OCI-LY1 (cell line): ENCODE results near the gene MEGF6.

ENCODE experiments used
- H2AFZ ChIP-seq: fragments of 200-600 bp; sonication (generic), shearing (Covaris generic); 2 replicates; pipeline ENCODE4 v1.6.0; 2014; ENCODE audit warnings: antibody characterized with exemption, mild to moderate bottlenecking, low read length
- H3F3A ChIP-seq: fragments of 200-600 bp; sonication (generic), shearing (Covaris generic); 2 replicates; pipeline ENCODE4 v1.6.0; 2014; ENCODE audit warnings: mild to moderate bottlenecking, antibody characterized with exemption, low read length, moderate library complexity; ENCODE audit not compliant: insufficient read depth
- H3K27ac ChIP-seq: fragments of 200-600 bp; sonication (generic); 2 replicates; pipeline ENCODE4 v1.5.1; 2014; ENCODE audit warnings: low read length, mixed run types, mild to moderate bottlenecking, low read depth; ENCODE audit not compliant: poor library complexity, severe bottlenecking
- H3K27me3 ChIP-seq: fragments of 200-600 bp; sonication (generic); 2 replicates; pipeline ENCODE4 v1.6.0; 2014; ENCODE audit warnings: antibody characterized with exemption, mild to moderate bottlenecking, low read length, moderate library complexity; ENCODE audit not compliant: insufficient read depth
- H3K36me3 ChIP-seq: fragments of 200-600 bp; sonication (generic); 2 replicates; pipeline ENCODE4 v1.6.1; 2014; ENCODE audit warnings: mild to moderate bottlenecking, antibody characterized with exemption, low read length, moderate library complexity, mixed read lengths; ENCODE audit not compliant: insufficient read depth
- H3K4me1 ChIP-seq: fragments of 200-600 bp; sonication (generic); 2 replicates; pipeline ENCODE4 v1.5.1; 2014; ENCODE audit warnings: mild to moderate bottlenecking, low read length, moderate library complexity; ENCODE audit not compliant: insufficient read depth, severe bottlenecking
- H3K4me2 ChIP-seq: fragments of 200-600 bp; sonication (generic), shearing (Covaris generic); 2 replicates; pipeline ENCODE4 v1.6.1; 2014; ENCODE audit warnings: low read length
- H3K4me3 ChIP-seq: fragments of 200-600 bp; sonication (generic); 2 replicates; pipeline ENCODE4 v1.5.1; 2014; ENCODE audit warnings: low read length, low read depth, mild to moderate bottlenecking, mixed read lengths; ENCODE audit not compliant: poor library complexity, severe bottlenecking
- H3K79me2 ChIP-seq: fragments of 200-600 bp; shearing (Covaris generic); 2 replicates; pipeline ENCODE4 v1.6.1; 2016; ENCODE audit warnings: mixed run types, low read length, mixed read lengths; ENCODE audit not compliant: insufficient read depth
- H3K9ac ChIP-seq: fragments of 200-600 bp; sonication (generic), shearing (Covaris generic); 2 replicates; pipeline ENCODE4 v1.6.1; 2014; ENCODE audit warnings: mild to moderate bottlenecking, low read length, mixed read lengths
- H3K9me2 ChIP-seq: fragments of 200-600 bp; sonication (generic), shearing (Covaris generic); 2 replicates; pipeline ENCODE4 v1.6.1; 2014; ENCODE audit warnings: low read depth, mild to moderate bottlenecking, low read length, mixed read lengths
- H3K9me3 ChIP-seq: fragments of 200-600 bp; shearing (Covaris generic); 2 replicates; pipeline ENCODE4 v1.6.1; 2014; ENCODE audit warnings: low read length, mixed read lengths
- H4K20me1 ChIP-seq: fragments of 200-600 bp; sonication (generic), shearing (Covaris generic); 2 replicates; pipeline ENCODE4 v1.6.0; 2016; ENCODE audit warnings: mild to moderate bottlenecking, low read length; ENCODE audit not compliant: insufficient read depth
- EZH2 ChIP-seq: fragments of 200-600 bp; sonication (generic), shearing (Covaris generic); IDR thresholded peaks from 2 replicates; pipeline ENCODE4 v1.8.0; 2017; ENCODE audit warnings: borderline replicate concordance, mixed run types, mild to moderate bottlenecking, antibody characterized with exemption, low read length, moderate library complexity, mixed read lengths
- TF ChIP-seq, protein P1 (sequence below): fragments of 200-600 bp; sonication (generic), shearing (Covaris generic); IDR thresholded peaks from 2 replicates; pipeline ENCODE4 v1.5.1; 2017; ENCODE audit warnings: mild to moderate bottlenecking, antibody characterized with exemption, low read length, moderate library complexity, mixed read lengths

MEGF6 gene

DNA sequence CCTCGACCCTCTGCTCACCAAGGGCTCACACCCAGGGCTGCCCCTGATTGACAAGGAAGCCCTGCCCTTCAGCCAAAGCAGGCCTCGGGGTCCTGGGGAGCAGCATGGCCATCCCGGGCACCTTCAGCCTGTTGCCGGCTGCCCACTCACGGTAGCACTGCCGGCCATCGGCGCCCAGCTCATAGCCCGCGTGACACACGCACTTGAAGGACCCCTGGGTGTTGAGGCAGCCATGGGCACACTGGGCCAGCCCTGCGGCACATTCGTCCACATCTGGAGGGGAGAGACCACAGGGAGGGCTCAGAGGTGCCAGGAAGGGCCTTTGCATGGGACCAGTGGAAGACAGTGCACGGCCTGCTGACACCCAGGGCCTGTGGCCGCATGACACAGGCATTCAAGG, 99.5 kb downstream of the MEGF6 start:
- H2AFZ ChIP-seq = no peak overlapping the region
- H3K9ac ChIP-seq = no peak overlapping the region
- no peak for TF ChIP-seq EZH2
- TF ChIP-seq, protein P1, sequence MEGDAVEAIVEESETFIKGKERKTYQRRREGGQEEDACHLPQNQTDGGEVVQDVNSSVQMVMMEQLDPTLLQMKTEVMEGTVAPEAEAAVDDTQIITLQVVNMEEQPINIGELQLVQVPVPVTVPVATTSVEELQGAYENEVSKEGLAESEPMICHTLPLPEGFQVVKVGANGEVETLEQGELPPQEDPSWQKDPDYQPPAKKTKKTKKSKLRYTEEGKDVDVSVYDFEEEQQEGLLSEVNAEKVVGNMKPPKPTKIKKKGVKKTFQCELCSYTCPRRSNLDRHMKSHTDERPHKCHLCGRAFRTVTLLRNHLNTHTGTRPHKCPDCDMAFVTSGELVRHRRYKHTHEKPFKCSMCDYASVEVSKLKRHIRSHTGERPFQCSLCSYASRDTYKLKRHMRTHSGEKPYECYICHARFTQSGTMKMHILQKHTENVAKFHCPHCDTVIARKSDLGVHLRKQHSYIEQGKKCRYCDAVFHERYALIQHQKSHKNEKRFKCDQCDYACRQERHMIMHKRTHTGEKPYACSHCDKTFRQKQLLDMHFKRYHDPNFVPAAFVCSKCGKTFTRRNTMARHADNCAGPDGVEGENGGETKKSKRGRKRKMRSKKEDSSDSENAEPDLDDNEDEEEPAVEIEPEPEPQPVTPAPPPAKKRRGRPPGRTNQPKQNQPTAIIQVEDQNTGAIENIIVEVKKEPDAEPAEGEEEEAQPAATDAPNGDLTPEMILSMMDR = no peak
- H3K4me2 ChIP-seq = no peak overlapping the region
- H4K20me1 ChIP-seq = no peaks in the 10 kb centered on the region
- no peaks in the 10 kb centered on the region for H3F3A ChIP-seq
- H3K9me3 ChIP-seq = no peaks in the 10 kb centered on the region
- H3K27ac ChIP-seq = no peak overlapping the region
- H3K36me3 ChIP-seq = no peaks in the 10 kb centered on the region
- H3K4me3 ChIP-seq = no peak overlapping the region
- H3K4me1 ChIP-seq = no peaks in the 10 kb centered on the region
- H3K9me2 ChIP-seq = no peaks in the 10 kb centered on the region
- H3K79me2 ChIP-seq = no peaks in the 10 kb centered on the region
- H3K27me3 ChIP-seq = 0 out of 2 replicates have a peak, but pooled peaks cover 3% of the 10 kb centered on the region

DNA sequence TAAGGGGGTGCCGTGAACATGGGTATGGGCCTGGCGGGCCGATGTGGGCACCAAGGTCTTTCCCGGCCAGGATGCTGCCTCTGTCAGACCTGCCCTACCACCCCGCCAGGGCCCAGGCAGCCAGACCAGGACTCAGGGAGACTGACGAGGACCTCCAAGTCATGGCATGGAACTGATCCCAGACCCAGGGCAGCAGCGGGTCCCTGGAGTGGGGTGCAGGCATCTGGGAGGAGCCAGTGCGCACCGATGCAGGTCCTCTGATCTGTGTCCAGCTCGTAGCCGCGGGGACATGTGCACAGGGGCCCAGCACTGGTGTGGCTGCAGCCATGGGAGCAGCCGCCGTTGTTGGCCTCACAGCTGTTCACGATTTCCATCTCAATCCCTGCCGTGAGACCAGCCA, 100.0 kb downstream of the MEGF6 start:
- no peaks in the 10 kb centered on the region for H3K9me3 ChIP-seq
- TF ChIP-seq EZH2 = no peak
- TF ChIP-seq, protein P1 = no peak
- no peak overlapping the region for H3K4me3 ChIP-seq
- H3K27ac ChIP-seq = no peak overlapping the region
- H3K36me3 ChIP-seq = no peaks in the 10 kb centered on the region
- no peak overlapping the region for H3K9ac ChIP-seq
- no peaks in the 10 kb centered on the region for H3K79me2 ChIP-seq
- no peaks in the 10 kb centered on the region for H3K9me2 ChIP-seq
- no peaks in the 10 kb centered on the region for H3F3A ChIP-seq
- 0 out of 2 replicates have a peak, but pooled peaks cover 6% of the 10 kb centered on the region for H3K27me3 ChIP-seq
- H3K4me1 ChIP-seq = no peaks in the 10 kb centered on the region
- no peak overlapping the region for H3K4me2 ChIP-seq
- no peak overlapping the region for H2AFZ ChIP-seq
- no peaks in the 10 kb centered on the region for H4K20me1 ChIP-seq

DNA sequence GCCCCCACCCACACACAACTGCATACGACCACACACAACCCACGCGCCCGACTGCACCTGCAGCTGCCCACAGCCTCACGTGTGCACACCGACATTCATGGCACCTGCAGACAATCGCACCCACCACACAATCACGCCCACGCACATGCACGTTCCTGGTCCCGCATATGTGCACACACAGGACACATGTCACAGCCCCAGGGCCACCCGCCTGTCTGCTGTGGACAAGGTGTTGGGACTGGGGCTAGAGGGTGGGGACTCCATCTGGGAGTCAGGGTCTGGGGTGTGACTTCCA, 100.4 kb downstream of the MEGF6 start:
- H2AFZ ChIP-seq = no peak overlapping the region
- no peak overlapping the region for H3K9ac ChIP-seq
- H3K4me3 ChIP-seq = no peak overlapping the region
- no peaks in the 10 kb centered on the region for H3K9me3 ChIP-seq
- H3K27me3 ChIP-seq = 0 out of 2 replicates have a peak, but pooled peaks cover 5% of the 10 kb centered on the region
- no peaks in the 10 kb centered on the region for H3K79me2 ChIP-seq
- no peaks in the 10 kb centered on the region for H3K9me2 ChIP-seq
- no peak for TF ChIP-seq EZH2
- TF ChIP-seq, protein P1 = no peak
- H3K27ac ChIP-seq = no peak overlapping the region
- no peak overlapping the region for H3K4me2 ChIP-seq
- no peaks in the 10 kb centered on the region for H3K4me1 ChIP-seq
- H3F3A ChIP-seq = no peaks in the 10 kb centered on the region
- H4K20me1 ChIP-seq = no peaks in the 10 kb centered on the region
- no peaks in the 10 kb centered on the region for H3K36me3 ChIP-seq
